IMR-90 (cell line): ENCODE measurements around the gene GTF2H4. TPM values are rescaled to one million over a fixed set of nuclear protein-coding genes. Genes with fewer than 3 reads are reported as not detected.
A peak's percentile ranks its signal among the peaks of the same experiment; 100 is the strongest.

Source experiments
- ATAC-seq: fragments of 200-7000 bp; cut with Tn5 transposase; 2 replicates; pipeline ENCODE4 v1.9.1; 2020; ENCODE audit warnings: low read depth, mild to moderate bottlenecking, moderate library complexity
- BruUV-seq: library from RNA; stranded (reverse); fragments of 400-500 nt; replicated peaks from 2 replicates; lab custom pipeline; 2021; lab: Mats Ljungman, UMichigan
- CTCF ChIA-PET: fragments of 300-600 bp; formaldehyde crosslinking; extraction: SDS; loops from one replicate; lab custom pipeline; 2021; ENCODE audit warnings: antibody characterized with exemption; lab: Yijun Ruan, JAX
- POLR2A ChIA-PET: fragments of 300-600 bp; sonication (Branson Sonifier 250); formaldehyde crosslinking; loops from one replicate; lab custom pipeline; 2022; ENCODE audit warnings: antibody characterized with exemption; ENCODE audit not compliant: unreplicated experiment; lab: Charles Lee
- DNase-seq: peaks from one replicate; pipeline ENCODE4 v3.0.0; 2013
- H2AFZ ChIP-seq: replicated peaks from 2 replicates; pipeline ENCODE3; 2013; ENCODE audit warnings: low read length, mild to moderate bottlenecking; ENCODE audit not compliant: poor library complexity
- H2AK5ac ChIP-seq: 2 replicates; pipeline ENCODE4 v1.6.1; 2013; ENCODE audit warnings: low read depth, low read length, inconsistent platforms
- H2AK9ac ChIP-seq: replicated peaks from 2 replicates; pipeline ENCODE3; 2013; ENCODE audit warnings: mild to moderate bottlenecking, low read depth, low read length, moderate library complexity; ENCODE audit not compliant: poor library complexity
- H2BK120ac ChIP-seq: 2 replicates; pipeline ENCODE4 v1.6.1; 2013; ENCODE audit warnings: low read depth, low read length, inconsistent platforms
- H2BK15ac ChIP-seq: 3 replicates; pipeline ENCODE4 v1.6.1; 2013; ENCODE audit warnings: low read depth, low read length, inconsistent platforms
- H2BK20ac ChIP-seq: 2 replicates; pipeline ENCODE4 v1.6.1; 2013; ENCODE audit warnings: low read depth, mild to moderate bottlenecking, inconsistent platforms, low read length, moderate library complexity
- H2BK5ac ChIP-seq: 2 replicates; pipeline ENCODE4 v1.6.1; 2013; ENCODE audit warnings: mild to moderate bottlenecking, low read depth, low read length, inconsistent platforms; ENCODE audit not compliant: poor library complexity, severe bottlenecking
- H3K14ac ChIP-seq: replicated peaks from 2 replicates; pipeline ENCODE4 v1.6.1; 2013; ENCODE audit warnings: low read depth, low read length, inconsistent platforms
- H3K18ac ChIP-seq: 2 replicates; pipeline ENCODE4 v1.6.1; 2013; ENCODE audit warnings: low read depth, low read length, control low read depth
- H3K23ac ChIP-seq: 2 replicates; pipeline ENCODE4 v1.6.1; 2013; ENCODE audit warnings: low read depth, low read length, inconsistent platforms
- H3K27ac ChIP-seq: 2 replicates; pipeline ENCODE4 v1.5.1; 2013; ENCODE audit warnings: mild to moderate bottlenecking, control low read depth, low read length; ENCODE audit not compliant: insufficient read depth
- H3K27me3 ChIP-seq: 2 replicates; pipeline ENCODE4 v1.6.1; 2013; ENCODE audit warnings: low read length; ENCODE audit not compliant: control insufficient read depth, insufficient read depth
- H3K36me3 ChIP-seq: 2 replicates; pipeline ENCODE4 v1.6.1; 2013; ENCODE audit warnings: low read length, mixed read lengths; ENCODE audit not compliant: control insufficient read depth, insufficient read depth
- H3K4ac ChIP-seq: 2 replicates; pipeline ENCODE4 v1.6.1; 2013; ENCODE audit warnings: low read depth, low read length, inconsistent platforms
- H3K4me1 ChIP-seq: 2 replicates; pipeline ENCODE4 v1.6.1; 2013; ENCODE audit warnings: low read length, mixed read lengths; ENCODE audit not compliant: control insufficient read depth, insufficient read depth
- H3K4me2 ChIP-seq: 2 replicates; pipeline ENCODE4 v1.6.1; 2013; ENCODE audit warnings: low read depth, mild to moderate bottlenecking, control low read depth, low read length, moderate library complexity
- H3K4me3 ChIP-seq: 2 replicates; pipeline ENCODE4 v1.5.1; 2013; ENCODE audit warnings: low read depth, mild to moderate bottlenecking, control low read depth, low read length, moderate library complexity; ENCODE audit not compliant: insufficient read depth
- H3K56ac ChIP-seq: 2 replicates; pipeline ENCODE4 v1.6.1; 2013; ENCODE audit warnings: low read length, inconsistent platforms; ENCODE audit not compliant: insufficient read depth; ENCODE audit errors: extremely low read depth
- H3K79me1 ChIP-seq, 2 experiments: 2 replicates each; pipeline ENCODE4 v1.6.1; 2013; ENCODE audit warnings: low read length in 2 of 2, inconsistent platforms in 1 of 2, low read depth in 1 of 2
- H3K9ac ChIP-seq: 2 replicates; pipeline ENCODE4 v1.6.1; 2013; ENCODE audit warnings: low read depth, low read length, control low read depth
- H3K9me1 ChIP-seq: 2 replicates; pipeline ENCODE4 v1.6.1; 2013; ENCODE audit warnings: low read length, inconsistent platforms; ENCODE audit not compliant: insufficient read depth
- H3K9me3 ChIP-seq: 2 replicates; pipeline ENCODE4 v1.6.1; 2013; ENCODE audit warnings: low read length; ENCODE audit not compliant: control insufficient read depth, insufficient read depth
- H4K20me1 ChIP-seq: 2 replicates; pipeline ENCODE4 v1.6.1; 2013; ENCODE audit warnings: low read length, inconsistent platforms; ENCODE audit not compliant: insufficient read depth
- H4K5ac ChIP-seq: 2 replicates; pipeline ENCODE4 v1.6.1; 2013; ENCODE audit warnings: mild to moderate bottlenecking, low read depth, low read length, control low read depth
- H4K8ac ChIP-seq, 2 experiments: 2 replicates each; pipeline ENCODE4 v1.6.1; 2013; ENCODE audit warnings: low read depth in 2 of 2, low read length in 2 of 2, control low read depth in 1 of 2, inconsistent platforms in 1 of 2
- H4K91ac ChIP-seq: 2 replicates; pipeline ENCODE4 v1.6.1; 2013; ENCODE audit warnings: low read depth, low read length, inconsistent platforms; ENCODE audit not compliant: insufficient read depth
- CHD1 ChIP-seq: IDR thresholded peaks from 2 replicates; pipeline ENCODE4 v1.6.1; 2012; ENCODE audit warnings: low read depth, low read length, improper control_type of control experiment
- CTCF ChIP-seq: conservative IDR thresholded peaks from 2 replicates; pipeline ENCODE4 v1.5.1; 2012; ENCODE audit warnings: mild to moderate bottlenecking, low read depth, low read length, improper control_type of control experiment
- FOS ChIP-seq: fragments of 150-350 bp; IDR thresholded peaks from 2 replicates; pipeline ENCODE4 v1.6.1; 2016; ENCODE audit warnings: low read depth, low read length
- MAFK ChIP-seq: IDR thresholded peaks from 2 replicates; pipeline ENCODE4 v1.6.1; 2012; ENCODE audit warnings: low read depth, low read length, improper control_type of control experiment
- MAZ ChIP-seq: IDR thresholded peaks from 2 replicates; pipeline ENCODE4 v1.6.1; 2012; ENCODE audit warnings: low read depth, mild to moderate bottlenecking, low read length, improper control_type of control experiment, moderate library complexity, borderline replicate concordance
- MXI1 ChIP-seq: IDR thresholded peaks from 2 replicates; pipeline ENCODE4 v1.6.1; 2012; ENCODE audit warnings: low read depth, mild to moderate bottlenecking, low read length, moderate library complexity, borderline replicate concordance
- NFE2L2 ChIP-seq: fragments of 150-350 bp; IDR thresholded peaks from 2 replicates; pipeline ENCODE4 v1.6.1; 2016; ENCODE audit warnings: low read depth, mild to moderate bottlenecking, low read length
- RAD21 ChIP-seq: IDR thresholded peaks from 2 replicates; pipeline ENCODE4 v1.6.1; 2012; ENCODE audit warnings: low read length, improper control_type of control experiment
- SMC3 ChIP-seq: fragments of 150-350 bp; IDR thresholded peaks from 2 replicates; pipeline ENCODE4 v1.6.1; 2016; ENCODE audit warnings: low read depth, mild to moderate bottlenecking, antibody characterized with exemption, low read length, moderate library complexity
- USF2 ChIP-seq: fragments of 150-350 bp; IDR thresholded peaks from 2 replicates; pipeline ENCODE4 v1.6.1; 2017; ENCODE audit warnings: mild to moderate bottlenecking, antibody characterized with exemption, low read length, low read depth
- WGBS, 2 experiments: methylation state at CpG; one replicate each; pipeline versions ENCODE4 v1.1.5 to v1.1.7; 2013; ENCODE audit warnings: missing lambda C conversion rate in 2 of 2; ENCODE audit not compliant: insufficient read length in 1 of 2; ENCODE audit errors: extremely low coverage in 2 of 2; 5-methylcytosine and 5-hydroxymethylcytosine counted together
- dilution Hi-C: fragments of 300-500 bp; cut with HindIII; formaldehyde crosslinking; loops from one replicate; pipeline ENCODE4 v1.14.3; 2018; ENCODE audit warnings: low sequenced_read_pairs; ENCODE audit not compliant: unreplicated experiment
- in situ Hi-C: fragments of 300-500 bp; cut with MboI; formaldehyde crosslinking; loops from 3 replicates; pipeline ENCODE4 v1.14.3; 2019; ENCODE audit warnings: low sequenced_read_pairs, inconsistent platforms, mixed read lengths
- intact Hi-C: fragments of 100-400 bp; cut with micrococcal nuclease; formaldehyde crosslinking; loops from 2 replicates; pipeline ENCODE4 v1.10.0; 2022
- polyA plus RNA-seq, 3 experiments: library from polyadenylated mRNA; depleted of rRNA; stranded (reverse); fragments of >200 nt; gene quantifications; 2 replicates each; pipeline ENCODE4 v1.2.3, GENCODE V29; 2012; ENCODE audit warnings: low replicate concordance in 1 of 3
- total RNA-seq: library from RNA; depleted of rRNA; stranded (reverse); fragments of >200 nt; gene quantifications from 2 replicates; pipeline ENCODE4 v1.2.3, GENCODE V29; 2012

Gene GTF2H4
- total and polyA plus RNA-seq, 2 of the 4 experiments (the other 2 are of a cell fraction): 13.4 to 30.8 TPM

GRCh38 chr6:30942338-30943060, 34.5 kb downstream of the GTF2H4 start:
- H3K9me3 ChIP-seq: no peaks in the 10 kb centered on the region
- no peak overlapping the region for H3K4me3 ChIP-seq
- ChIA-PET CTCF (interaction anchor here (0.6 to 1.5 kb wide), 8 partner anchors 19 to 145 kb away, joined by 3 to 11 read pairs (median 4); no protein-coding TSS in a partner anchor), POLR2A (no interaction called here)
- peak overlapping the region; percentile 73 for H4K91ac ChIP-seq
- no peaks in the 10 kb centered on the region for H3K36me3 ChIP-seq
- in situ Hi-C loops (no loop called here), dilution Hi-C loops (no loop called here), intact Hi-C loops (loop anchor here (1.0 kb wide), 1 partner anchor 128 kb away; no protein-coding TSS in a partner anchor)
- peaks cover 1% of the 10 kb centered on the region; the same call in 1 of the 2 replicates for H3K4me1 ChIP-seq
- peak overlapping the region; percentile 93 for H2AFZ ChIP-seq
- peak overlapping the region; percentile 31 to 89; a peak in 3 of 4 replicates for H4K8ac ChIP-seq
- H2AK5ac ChIP-seq: peak overlapping the region; percentile 69
- peak overlapping the region; percentile 68; the same call in 2 of the 3 replicates for H2BK15ac ChIP-seq
- 0 out of 2 replicates have a peak overlapping the region, but pooled peaks have one; percentile 21 for H3K4me2 ChIP-seq
- H3K56ac ChIP-seq: no peak overlapping the region
- DNase-seq (peak; percentile 76), ATAC-seq (peak; percentile 99)
- H4K5ac ChIP-seq: no peak overlapping the region
- H3K18ac ChIP-seq: no peak overlapping the region
- H4K20me1 ChIP-seq: no peaks in the 10 kb centered on the region
- H3K4ac ChIP-seq: peak overlapping the region; percentile 82
- peak overlapping the region; percentile 86 for H2BK120ac ChIP-seq
- 0% methylated on average over 7 of the region's 15 CpGs; no CpG with 5 or more reads in 1 of the 2 experiments for WGBS, 2 experiments
- no peak overlapping the region for H2BK5ac ChIP-seq
- H3K27me3 ChIP-seq: peaks cover 55% of the 10 kb centered on the region
- BruUV-seq: no TSS peak
- peak overlapping the region; percentile 67 for H2AK9ac ChIP-seq
- no peak overlapping the region for H3K27ac ChIP-seq
- no peak overlapping the region for H3K9ac ChIP-seq
- H3K14ac ChIP-seq: peak overlapping the region; percentile 91
- no peaks in the 10 kb centered on the region for H3K79me1 ChIP-seq
- H3K9me1 ChIP-seq: peaks cover 10% of the 10 kb centered on the region
- no peak for TF ChIP-seq NFE2L2
- TF ChIP-seq FOS: no peak
- TF ChIP-seq MAFK: no peak
- peak; percentile 71 for TF ChIP-seq CTCF
- TF ChIP-seq MAZ: peak; percentile 46; the same call in 1 of the 2 replicates
- peak; percentile 62 for TF ChIP-seq RAD21
- TF ChIP-seq MXI1: no peak
- TF ChIP-seq USF2: peak; percentile 46; the same call in 1 of the 2 replicates
- peak; percentile 78 for TF ChIP-seq SMC3
- TF ChIP-seq CHD1: no peak
- peak overlapping the region; percentile 87; the same call in 1 of the 2 replicates for H3K23ac ChIP-seq
- peak overlapping the region; percentile 87 for H2BK20ac ChIP-seq
